Stimulated activated CD4-positive, alpha-beta T cell treated with anti-CD3 and anti-CD28 coated beads, Interleukin-1b, Interleukin-23, amount 100 ng/mL, for 1 hour (primary cell): ENCODE results near the gene PRRT1.
"Not testable (repeated sequence)": the region's sequence is repeated elsewhere in the genome, so short reads cannot be mapped to it uniquely, and the experiment has no call there.

Source experiments
- DNase-seq, 2 donors: peaks; one replicate each; pipeline ENCODE4 v3.0.0-alpha.2; 2020; ENCODE audit warnings: low read depth in 2 of 2

PRRT1 gene

GRCh38 chr6:32126880-32127279, 24.9 kb downstream of the PRRT1 start:
- DNase-seq, result no peak

GRCh38 chr6:32123681-32124080, 28.1 kb downstream of the PRRT1 start:
- DNase-seq, result no peak

- DNase-seq, result no peak
These were observed 31.1 kb downstream of the PRRT1 start for GRCh38 chr6:32120573-32121059.

GRCh38 chr6:32118782-32119628, 32.7 kb downstream of the PRRT1 start:
- DNase-seq, result peak; percentile 31 to 33

- no peak for DNase-seq
These were observed 34.3 kb downstream of the PRRT1 start for GRCh38 chr6:32117461-32117860.

- DNase-seq, result no peak
These were observed 35.1 kb downstream of the PRRT1 start for GRCh38 chr6:32116674-32117073.

GRCh38 chr6:32115623-32116022, 36.1 kb downstream of the PRRT1 start:
- DNase-seq, result no peak

GRCh38 chr6:32114796-32115195, 36.9 kb downstream of the PRRT1 start:
- no peak for DNase-seq

GRCh38 chr6:32113386-32114352, 38.1 kb downstream of the PRRT1 start:
- DNase-seq, result no peak

- no peak for DNase-seq
These were observed 39.2 kb downstream of the PRRT1 start for GRCh38 chr6:32112431-32112980.

GRCh38 chr6:32111424-32112066, 40.2 kb downstream of the PRRT1 start:
- no peak for DNase-seq

- DNase-seq, result no peak
These were observed 41.1 kb downstream of the PRRT1 start for GRCh38 chr6:32110632-32111031.

- DNase-seq, result no peak
These were observed 42.0 kb downstream of the PRRT1 start for GRCh38 chr6:32109765-32110160.

- no peak for DNase-seq
These were observed 42.5 kb downstream of the PRRT1 start, which contains the start of gene TNXB for GRCh38 chr6:32109114-32109764. Gene TNXB (minus strand): TSS chr6:32109338. CDS start chr6:32098198, 11,140 bp downstream.

GRCh38 chr6:32108727-32109113, 43.0 kb downstream of the PRRT1 start:
- DNase-seq, result no peak

GRCh38 chr6:32108094-32108627, 43.6 kb downstream of the PRRT1 start:
- no peak for DNase-seq

- DNase-seq, result no peak
These were observed 44.3 kb downstream of the PRRT1 start for GRCh38 chr6:32107406-32107805.

- no peak for DNase-seq
These were observed 46.3 kb downstream of the PRRT1 start for GRCh38 chr6:32105433-32105832.

GRCh38 chr6:32102255-32102654, 49.5 kb downstream of the PRRT1 start:
- no peak for DNase-seq

GRCh38 chr6:32100251-32100650, 51.5 kb downstream of the PRRT1 start:
- not testable (repeated sequence) for DNase-seq
